ENCODE data around the gene CCKAR.
A peak's percentile ranks its signal among the peaks of the same experiment; 100 is the strongest.

Gene CCKAR

GRCh38 chr4:26458157-26458561 lies 32.1 kb downstream of the CCKAR start:
- no peak for DNase-seq

- no peak for DNase-seq
Observed at GRCh38 chr4:26457412-26457811, 32.9 kb downstream of the CCKAR start.

GRCh38 chr4:26455571-26455970 lies 34.7 kb downstream of the CCKAR start:
- no peak for DNase-seq

- DNase-seq = no peak
Observed at GRCh38 chr4:26454961-26455360, 35.3 kb downstream of the CCKAR start.

- peak; percentile 38 for DNase-seq
Observed at GRCh38 chr4:26452565-26453531, 37.4 kb downstream of the CCKAR start.

GRCh38 chr4:26451597-26451996 lies 38.7 kb downstream of the CCKAR start:
- no peak for DNase-seq

GRCh38 chr4:26450418-26450817 lies 39.9 kb downstream of the CCKAR start:
- no peak for DNase-seq

- no peak for DNase-seq
Observed at GRCh38 chr4:26447378-26447777, 42.9 kb downstream of the CCKAR start.

GRCh38 chr4:26441771-26442170 lies 48.5 kb downstream of the CCKAR start:
- DNase-seq = no peak

GRCh38 chr4:26441102-26441501 lies 49.2 kb downstream of the CCKAR start:
- no peak for DNase-seq

- no peak for DNase-seq
Observed at GRCh38 chr4:26434030-26434639, 56.1 kb downstream of the CCKAR start.

- DNase-seq = no peak
Observed at GRCh38 chr4:26433556-26433955, 56.7 kb downstream of the CCKAR start.

GRCh38 chr4:26432419-26432818 lies 57.9 kb downstream of the CCKAR start:
- no peak for DNase-seq

- no peak for DNase-seq
Observed at GRCh38 chr4:26431461-26432180, 58.7 kb downstream of the CCKAR start.

Data from NCI-H1092 (cell line).